Activated gamma-delta T cell treated with Interleukin-2 at 50 U/mL for 16 hours (primary cell): ENCODE results near the gene AOC2.
"Not testable (repeated sequence)": the region's sequence is repeated elsewhere in the genome, so short reads cannot be mapped to it uniquely, and the experiment has no call there.

Source experiments
- DNase-seq: peaks from one replicate; pipeline ENCODE4 v3.0.0-alpha.2; 2020

The AOC2 gene

DNA sequence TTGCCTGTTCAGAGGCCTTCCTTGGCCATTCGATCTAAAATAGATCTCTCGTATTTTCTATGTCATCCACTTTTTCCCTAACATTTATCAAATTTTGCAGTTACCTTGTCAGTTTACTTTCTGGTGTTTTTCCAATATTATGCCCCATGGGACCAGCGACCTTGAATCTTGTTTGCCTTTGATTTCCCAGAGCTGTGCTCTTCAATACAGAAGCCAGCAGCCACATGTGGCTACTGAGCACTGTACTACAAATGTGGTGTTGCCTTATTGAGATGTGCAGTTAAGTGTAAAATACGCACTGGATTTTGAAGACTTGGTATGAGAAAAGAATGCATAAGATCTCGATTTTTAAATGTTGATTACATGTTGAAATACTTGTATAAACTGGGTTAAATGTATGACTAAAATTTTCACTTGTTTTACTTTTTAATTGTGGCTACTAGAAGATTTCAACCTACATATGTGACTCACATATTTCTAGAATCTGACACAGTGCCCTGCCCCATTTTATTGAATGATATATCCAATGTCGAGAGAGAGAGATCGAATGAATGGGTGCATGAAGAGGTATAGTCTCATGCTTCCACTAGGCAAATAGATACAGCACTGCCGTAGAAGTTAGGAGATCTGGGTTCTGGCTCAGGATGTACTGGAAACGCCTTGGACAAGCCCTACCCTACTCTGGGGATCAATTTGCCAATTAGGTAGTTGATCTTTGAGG, 12.0 kb upstream of the AOC2 start:
- no peak for DNase-seq

- peak; percentile 85 for DNase-seq
These were observed 11.2 kb upstream of the AOC2 start, which contains the start of gene PSME3 for GRCh38 chr17:42832934-42833766. PSME3 (plus strand) TSS chr17:42833397; CDS start chr17:42833632, 235 bp downstream.

DNA sequence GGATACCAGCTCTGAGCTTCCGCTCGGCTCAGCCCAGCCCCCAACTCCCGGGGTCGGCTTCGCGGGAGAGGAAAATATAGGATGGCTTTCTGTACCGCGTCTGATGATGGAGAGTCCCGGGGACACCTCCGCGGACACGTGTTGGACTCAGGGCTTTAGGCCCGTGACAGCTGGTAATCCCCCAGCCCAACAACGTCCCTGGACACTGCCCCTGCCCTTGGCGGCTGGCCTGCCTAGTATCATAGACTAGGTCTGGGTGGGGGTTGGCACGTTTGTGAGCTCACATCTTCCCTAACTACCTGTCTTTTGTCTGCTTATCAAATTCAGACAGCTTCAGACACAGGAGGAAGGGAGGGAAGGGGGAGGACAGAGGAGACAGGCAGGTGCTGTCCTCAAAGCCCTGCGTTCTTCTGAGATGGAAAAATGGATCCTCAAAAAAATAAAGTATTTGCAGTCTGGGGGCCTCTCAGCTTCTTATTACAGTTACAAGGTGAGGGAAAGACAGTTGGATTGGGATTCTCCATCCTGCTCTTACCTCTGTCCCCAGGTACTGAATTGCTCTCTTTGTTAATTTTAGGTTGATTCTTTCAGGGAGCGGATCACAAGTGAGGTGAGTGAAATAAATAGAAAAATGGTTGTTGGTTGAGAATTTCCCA, 10.5 kb upstream of the AOC2 start:
- DNase-seq: no peak

DNA sequence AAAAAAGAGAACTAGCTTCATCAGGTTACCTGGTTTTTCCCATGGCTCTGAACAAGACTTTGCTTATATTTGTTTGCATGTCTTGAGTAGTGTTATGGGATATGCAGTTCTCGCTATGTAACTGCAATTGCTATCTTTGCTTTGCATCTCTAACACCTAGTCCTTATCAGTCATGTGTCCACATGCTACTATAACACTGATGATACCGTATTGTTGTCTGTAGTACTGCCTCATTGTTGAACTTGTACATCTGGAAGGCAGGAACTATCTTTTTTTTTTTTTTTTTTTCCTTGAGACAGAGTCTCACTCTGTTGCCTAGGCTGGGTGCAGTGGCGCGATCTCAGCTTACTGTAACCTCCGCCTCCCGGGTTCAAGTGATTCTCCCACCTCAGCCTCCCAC, 8.6 kb upstream of the AOC2 start:
- DNase-seq: no peak

DNA sequence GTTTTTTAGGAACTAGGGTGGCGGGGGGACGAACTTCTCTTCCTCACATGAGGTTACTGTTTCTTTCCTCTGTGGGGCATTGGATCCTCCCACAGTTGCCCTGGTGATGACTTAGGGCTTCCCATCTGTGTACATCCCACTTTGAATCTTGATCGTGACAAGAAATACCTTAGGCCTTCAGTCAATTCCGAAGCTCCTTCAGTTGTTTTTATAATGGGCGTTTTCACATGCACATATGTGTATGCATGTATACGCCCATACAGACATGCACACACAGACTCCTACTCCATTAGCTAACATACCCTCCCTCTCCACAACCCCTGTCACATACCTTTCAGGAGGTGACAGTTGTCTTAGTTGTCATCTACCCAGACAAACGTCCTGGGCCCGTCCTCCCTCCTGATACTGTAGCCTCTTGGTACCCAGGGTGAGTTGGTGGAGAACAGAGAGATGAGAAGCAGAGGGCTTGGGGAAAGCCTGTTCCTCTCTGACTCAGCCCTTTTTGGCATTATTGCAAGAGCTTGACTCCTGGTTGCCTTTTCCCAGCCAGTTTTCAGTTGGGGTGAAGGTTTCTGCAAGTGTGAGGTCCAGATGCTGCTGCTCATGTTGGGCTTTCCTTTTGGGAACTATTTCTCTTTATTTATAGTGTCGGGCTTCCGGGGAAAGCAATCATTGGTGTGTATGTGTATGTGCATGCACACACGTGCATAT, 2.2 kb upstream of the AOC2 start:
- DNase-seq: no peak

GRCh38 chr17:42843358-42843934, 934 bp upstream of the AOC2 start:
- no peak for DNase-seq

- DNase-seq: no peak
These were observed 578 bp downstream of the AOC2 start for GRCh38 chr17:42844761-42845555.

- DNase-seq: no peak
These were observed 1.2 kb downstream of the AOC2 start for GRCh38 chr17:42845556-42845917.

GRCh38 chr17:42845918-42846593, 1.7 kb downstream of the AOC2 start:
- no peak for DNase-seq

GRCh38 chr17:42846594-42847280, 2.4 kb downstream of the AOC2 start:
- no peak for DNase-seq

DNA sequence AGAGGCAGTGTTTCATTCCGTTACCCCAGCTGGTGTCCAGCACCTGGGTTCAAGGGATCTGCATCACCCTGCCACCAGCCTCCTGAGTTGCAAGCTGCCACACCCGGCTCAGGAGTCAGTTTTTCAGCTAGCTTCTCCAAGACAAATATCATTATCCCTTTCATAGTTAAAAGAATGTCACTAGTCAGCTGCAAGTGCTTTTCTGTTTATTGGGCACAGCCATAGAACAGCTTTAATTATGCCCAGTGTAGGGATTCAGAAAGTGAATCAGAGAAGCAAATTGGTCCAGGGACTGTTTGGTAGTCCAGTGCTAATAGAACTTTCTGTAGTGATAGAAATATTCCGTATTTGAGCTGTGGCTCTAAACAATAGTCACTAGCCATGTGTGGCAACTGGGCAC, 3.7 kb downstream of the AOC2 start:
- DNase-seq: no peak

- DNase-seq: no peak
These were observed 4.7 kb downstream of the AOC2 start for GRCh38 chr17:42849031-42849430.

DNA sequence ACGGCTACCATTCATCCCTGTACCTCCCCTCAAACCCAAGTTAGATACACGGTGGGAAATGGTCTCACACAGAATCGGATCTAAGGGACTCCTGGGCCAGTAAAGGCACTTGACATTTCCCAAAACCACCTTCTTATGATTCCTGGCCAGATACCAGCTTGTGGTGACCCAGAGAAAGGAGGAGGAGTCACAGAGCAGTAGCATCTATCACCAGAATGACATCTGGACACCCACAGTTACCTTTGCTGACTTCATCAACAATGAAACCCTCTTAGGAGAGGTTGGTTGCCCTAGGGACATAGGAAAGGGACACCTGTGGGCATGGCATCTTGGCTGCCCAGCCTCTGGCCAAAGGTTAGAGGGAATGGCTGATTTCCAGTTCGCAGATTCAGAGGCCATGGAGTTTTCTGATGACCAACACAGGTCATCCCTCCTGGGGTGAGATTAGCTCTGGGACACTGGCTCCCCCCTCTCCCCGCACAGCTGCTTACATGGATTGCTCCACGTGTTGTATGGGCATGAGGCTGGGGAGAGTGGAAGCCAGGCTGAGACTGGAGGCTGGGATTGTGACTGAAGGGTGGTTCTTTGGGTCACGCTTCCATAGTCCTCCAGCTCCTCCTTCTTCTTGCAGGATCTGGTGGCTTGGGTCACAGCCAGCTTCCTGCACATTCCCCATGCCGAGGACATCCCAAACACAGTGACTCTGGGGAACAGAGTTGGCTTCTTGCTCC, 5.2 kb downstream of the AOC2 start:
- DNase-seq: no peak

DNA sequence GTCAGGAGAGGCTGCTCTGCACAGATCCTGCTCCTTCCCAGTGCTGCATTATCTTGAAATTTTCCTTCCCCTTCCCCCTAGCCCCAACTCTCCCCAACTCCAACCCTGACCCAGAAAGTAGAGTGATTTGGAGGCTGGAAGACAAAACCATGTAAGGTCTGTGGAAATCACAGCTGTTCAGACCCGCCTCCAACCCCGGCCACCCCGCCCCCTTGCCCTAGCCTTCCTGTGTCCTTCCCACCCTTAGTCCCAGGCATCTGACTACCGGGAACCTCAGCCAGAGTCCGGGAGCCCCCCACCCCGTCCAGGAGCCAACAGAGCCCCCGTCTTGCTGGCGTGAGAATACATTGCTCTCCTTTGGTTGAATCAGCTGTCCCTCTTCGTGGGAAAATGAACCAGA, 6.6 kb downstream of the AOC2 start, which contains the start of gene AOC3:
AOC3 (plus strand) TSS at position 246 of the 400 bp plus-strand sequence; CDS start at position 391, 145 bp downstream.
- DNase-seq: no peak

DNA sequence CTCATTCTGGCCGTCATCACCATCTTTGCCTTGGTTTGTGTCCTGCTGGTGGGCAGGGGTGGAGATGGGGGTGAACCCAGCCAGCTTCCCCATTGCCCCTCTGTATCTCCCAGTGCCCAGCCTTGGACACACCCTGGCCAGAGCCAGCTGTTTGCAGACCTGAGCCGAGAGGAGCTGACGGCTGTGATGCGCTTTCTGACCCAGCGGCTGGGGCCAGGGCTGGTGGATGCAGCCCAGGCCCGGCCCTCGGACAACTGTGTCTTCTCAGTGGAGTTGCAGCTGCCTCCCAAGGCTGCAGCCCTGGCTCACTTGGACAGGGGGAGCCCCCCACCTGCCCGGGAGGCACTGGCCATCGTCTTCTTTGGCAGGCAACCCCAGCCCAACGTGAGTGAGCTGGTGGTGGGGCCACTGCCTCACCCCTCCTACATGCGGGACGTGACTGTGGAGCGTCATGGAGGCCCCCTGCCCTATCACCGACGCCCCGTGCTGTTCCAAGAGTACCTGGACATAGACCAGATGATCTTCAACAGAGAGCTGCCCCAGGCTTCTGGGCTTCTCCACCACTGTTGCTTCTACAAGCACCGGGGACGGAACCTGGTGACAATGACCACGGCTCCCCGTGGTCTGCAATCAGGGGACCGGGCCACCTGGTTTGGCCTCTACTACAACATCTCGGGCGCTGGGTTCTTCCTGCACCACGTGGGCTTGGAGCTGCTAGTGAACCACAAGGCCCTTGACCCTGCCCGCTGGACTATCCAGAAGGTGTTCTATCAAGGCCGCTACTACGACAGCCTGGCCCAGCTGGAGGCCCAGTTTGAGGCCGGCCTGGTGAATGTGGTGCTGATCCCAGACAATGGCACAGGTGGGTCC, 7.2 kb downstream of the AOC2 start:
- DNase-seq: not testable (repeated sequence)

DNA sequence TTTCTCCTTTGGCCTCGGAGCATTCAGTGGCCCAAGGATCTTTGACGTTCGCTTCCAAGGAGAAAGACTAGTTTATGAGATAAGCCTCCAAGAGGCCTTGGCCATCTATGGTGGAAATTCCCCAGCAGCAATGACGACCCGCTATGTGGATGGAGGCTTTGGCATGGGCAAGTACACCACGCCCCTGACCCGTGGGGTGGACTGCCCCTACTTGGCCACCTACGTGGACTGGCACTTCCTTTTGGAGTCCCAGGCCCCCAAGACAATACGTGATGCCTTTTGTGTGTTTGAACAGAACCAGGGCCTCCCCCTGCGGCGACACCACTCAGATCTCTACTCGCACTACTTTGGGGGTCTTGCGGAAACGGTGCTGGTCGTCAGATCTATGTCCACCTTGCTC, 8.0 kb downstream of the AOC2 start:
- no peak for DNase-seq

GRCh38 chr17:42853004-42853403, 8.6 kb downstream of the AOC2 start:
- DNase-seq: no peak

DNA sequence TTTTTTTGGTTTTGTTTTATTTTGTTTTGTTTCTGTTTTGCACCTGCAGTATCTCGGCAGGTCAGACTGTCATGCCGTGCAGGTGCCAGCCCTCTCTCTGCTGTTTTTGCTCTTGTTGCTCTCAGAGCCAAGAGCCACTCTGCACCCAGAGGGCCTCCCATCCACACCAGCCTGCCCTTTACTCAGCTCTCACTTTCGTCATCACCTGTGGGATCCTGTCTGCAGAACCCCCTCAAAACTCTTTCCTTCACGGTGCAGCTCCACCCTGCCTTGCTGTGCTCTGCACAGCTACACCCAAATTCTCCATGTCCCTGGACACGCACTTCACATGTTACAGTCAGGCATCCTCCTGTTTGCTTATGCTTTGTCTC, 9.2 kb downstream of the AOC2 start:
- no peak for DNase-seq
